HL-60 (cell line): ENCODE measurements around the gene DNMT3A.

Experiments used
- POLR2AphosphoS5 ChIP-seq: IDR thresholded peaks from 2 replicates; pipeline ENCODE4 v1.6.1; 2012; ENCODE audit warnings: low read depth
- TF ChIP-seq, protein P1 (sequence below): IDR thresholded peaks from one replicate; pipeline ENCODE4 v1.5.1; 2011; ENCODE audit warnings: low read length, control low read depth, inconsistent platforms; ENCODE audit not compliant: insufficient read depth
- TF ChIP-seq, protein P2 (sequence below): IDR thresholded peaks from 2 replicates; pipeline ENCODE4 v1.6.1; 2012; ENCODE audit warnings: low read depth; ENCODE audit not compliant: insufficient replicate concordance

GRCh38 chr2:25246001-25246400 is 95.7 kb downstream of the DNMT3A start:
- TF ChIP-seq, protein P1, sequence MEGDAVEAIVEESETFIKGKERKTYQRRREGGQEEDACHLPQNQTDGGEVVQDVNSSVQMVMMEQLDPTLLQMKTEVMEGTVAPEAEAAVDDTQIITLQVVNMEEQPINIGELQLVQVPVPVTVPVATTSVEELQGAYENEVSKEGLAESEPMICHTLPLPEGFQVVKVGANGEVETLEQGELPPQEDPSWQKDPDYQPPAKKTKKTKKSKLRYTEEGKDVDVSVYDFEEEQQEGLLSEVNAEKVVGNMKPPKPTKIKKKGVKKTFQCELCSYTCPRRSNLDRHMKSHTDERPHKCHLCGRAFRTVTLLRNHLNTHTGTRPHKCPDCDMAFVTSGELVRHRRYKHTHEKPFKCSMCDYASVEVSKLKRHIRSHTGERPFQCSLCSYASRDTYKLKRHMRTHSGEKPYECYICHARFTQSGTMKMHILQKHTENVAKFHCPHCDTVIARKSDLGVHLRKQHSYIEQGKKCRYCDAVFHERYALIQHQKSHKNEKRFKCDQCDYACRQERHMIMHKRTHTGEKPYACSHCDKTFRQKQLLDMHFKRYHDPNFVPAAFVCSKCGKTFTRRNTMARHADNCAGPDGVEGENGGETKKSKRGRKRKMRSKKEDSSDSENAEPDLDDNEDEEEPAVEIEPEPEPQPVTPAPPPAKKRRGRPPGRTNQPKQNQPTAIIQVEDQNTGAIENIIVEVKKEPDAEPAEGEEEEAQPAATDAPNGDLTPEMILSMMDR: no peak
- no peak for TF ChIP-seq POLR2AphosphoS5
- TF ChIP-seq, protein P2, sequence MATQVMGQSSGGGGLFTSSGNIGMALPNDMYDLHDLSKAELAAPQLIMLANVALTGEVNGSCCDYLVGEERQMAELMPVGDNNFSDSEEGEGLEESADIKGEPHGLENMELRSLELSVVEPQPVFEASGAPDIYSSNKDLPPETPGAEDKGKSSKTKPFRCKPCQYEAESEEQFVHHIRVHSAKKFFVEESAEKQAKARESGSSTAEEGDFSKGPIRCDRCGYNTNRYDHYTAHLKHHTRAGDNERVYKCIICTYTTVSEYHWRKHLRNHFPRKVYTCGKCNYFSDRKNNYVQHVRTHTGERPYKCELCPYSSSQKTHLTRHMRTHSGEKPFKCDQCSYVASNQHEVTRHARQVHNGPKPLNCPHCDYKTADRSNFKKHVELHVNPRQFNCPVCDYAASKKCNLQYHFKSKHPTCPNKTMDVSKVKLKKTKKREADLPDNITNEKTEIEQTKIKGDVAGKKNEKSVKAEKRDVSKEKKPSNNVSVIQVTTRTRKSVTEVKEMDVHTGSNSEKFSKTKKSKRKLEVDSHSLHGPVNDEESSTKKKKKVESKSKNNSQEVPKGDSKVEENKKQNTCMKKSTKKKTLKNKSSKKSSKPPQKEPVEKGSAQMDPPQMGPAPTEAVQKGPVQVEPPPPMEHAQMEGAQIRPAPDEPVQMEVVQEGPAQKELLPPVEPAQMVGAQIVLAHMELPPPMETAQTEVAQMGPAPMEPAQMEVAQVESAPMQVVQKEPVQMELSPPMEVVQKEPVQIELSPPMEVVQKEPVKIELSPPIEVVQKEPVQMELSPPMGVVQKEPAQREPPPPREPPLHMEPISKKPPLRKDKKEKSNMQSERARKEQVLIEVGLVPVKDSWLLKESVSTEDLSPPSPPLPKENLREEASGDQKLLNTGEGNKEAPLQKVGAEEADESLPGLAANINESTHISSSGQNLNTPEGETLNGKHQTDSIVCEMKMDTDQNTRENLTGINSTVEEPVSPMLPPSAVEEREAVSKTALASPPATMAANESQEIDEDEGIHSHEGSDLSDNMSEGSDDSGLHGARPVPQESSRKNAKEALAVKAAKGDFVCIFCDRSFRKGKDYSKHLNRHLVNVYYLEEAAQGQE: no peak
